AG09319 (cell line): ENCODE measurements around the gene CAPNS2.
"Not testable (repeated sequence)": the region's sequence is repeated elsewhere in the genome, so short reads cannot be mapped to it uniquely, and the experiment has no call there.

Source experiments
- DNase-seq: peaks from one replicate; pipeline ENCODE4 v3.0.0-alpha.2; 2010; ENCODE audit warnings: low read depth; ENCODE audit errors: extremely low read depth
- TF ChIP-seq, protein P1 (sequence below): IDR thresholded peaks from 2 replicates; pipeline ENCODE4 v1.5.1; 2011; ENCODE audit warnings: low read depth, mild to moderate bottlenecking, inconsistent platforms, low read length, moderate library complexity

Gene CAPNS2

DNA sequence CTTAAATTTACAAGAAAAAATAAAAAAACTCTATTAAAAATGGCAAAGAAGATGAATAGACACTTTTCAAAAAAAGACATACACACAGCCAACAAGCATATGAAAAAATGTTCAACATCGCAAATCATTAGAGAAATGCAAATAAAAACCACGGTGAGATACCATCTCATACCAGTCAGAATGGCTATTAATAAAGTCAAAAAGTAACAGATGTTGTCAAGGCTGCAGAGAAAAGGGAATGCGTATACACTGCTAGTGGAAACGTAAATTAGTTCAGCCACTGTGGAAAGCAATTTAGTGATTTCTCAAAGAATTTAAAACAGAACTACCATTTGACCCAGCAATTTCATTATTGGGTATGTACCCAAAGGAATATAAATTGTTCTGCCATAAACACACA is 31.4 kb downstream of the CAPNS2 start:
- DNase-seq: no peak
- TF ChIP-seq, protein P1, sequence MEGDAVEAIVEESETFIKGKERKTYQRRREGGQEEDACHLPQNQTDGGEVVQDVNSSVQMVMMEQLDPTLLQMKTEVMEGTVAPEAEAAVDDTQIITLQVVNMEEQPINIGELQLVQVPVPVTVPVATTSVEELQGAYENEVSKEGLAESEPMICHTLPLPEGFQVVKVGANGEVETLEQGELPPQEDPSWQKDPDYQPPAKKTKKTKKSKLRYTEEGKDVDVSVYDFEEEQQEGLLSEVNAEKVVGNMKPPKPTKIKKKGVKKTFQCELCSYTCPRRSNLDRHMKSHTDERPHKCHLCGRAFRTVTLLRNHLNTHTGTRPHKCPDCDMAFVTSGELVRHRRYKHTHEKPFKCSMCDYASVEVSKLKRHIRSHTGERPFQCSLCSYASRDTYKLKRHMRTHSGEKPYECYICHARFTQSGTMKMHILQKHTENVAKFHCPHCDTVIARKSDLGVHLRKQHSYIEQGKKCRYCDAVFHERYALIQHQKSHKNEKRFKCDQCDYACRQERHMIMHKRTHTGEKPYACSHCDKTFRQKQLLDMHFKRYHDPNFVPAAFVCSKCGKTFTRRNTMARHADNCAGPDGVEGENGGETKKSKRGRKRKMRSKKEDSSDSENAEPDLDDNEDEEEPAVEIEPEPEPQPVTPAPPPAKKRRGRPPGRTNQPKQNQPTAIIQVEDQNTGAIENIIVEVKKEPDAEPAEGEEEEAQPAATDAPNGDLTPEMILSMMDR: no peak

DNA sequence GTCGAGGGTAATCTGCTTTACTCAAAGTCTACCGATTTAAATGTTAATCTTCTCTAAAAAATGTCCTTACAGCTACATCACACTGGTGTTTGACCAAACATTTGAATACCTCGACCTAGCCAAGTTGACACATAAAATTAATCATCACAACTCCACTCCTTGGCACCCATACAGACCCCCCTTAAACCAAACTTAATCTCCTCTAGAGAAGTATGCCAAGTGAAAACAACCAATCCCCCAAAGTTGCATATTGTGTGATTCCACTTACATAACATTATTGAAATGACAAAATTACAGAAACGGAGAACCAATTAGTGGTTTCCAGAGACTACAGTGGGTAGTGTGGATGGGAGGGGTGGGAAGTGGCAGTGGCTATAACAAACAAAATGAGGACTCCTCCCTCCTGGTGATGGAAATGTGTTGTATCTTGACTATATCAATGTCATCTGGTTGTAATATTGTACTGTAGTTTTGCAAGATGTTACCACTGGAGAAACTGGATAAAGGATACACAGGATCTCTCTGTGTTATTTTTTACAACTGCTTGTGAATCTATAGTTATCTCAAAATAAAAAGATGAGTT is 39.4 kb downstream of the CAPNS2 start:
- TF ChIP-seq, protein P1: no peak
- peak; percentile 25 for DNase-seq

DNA sequence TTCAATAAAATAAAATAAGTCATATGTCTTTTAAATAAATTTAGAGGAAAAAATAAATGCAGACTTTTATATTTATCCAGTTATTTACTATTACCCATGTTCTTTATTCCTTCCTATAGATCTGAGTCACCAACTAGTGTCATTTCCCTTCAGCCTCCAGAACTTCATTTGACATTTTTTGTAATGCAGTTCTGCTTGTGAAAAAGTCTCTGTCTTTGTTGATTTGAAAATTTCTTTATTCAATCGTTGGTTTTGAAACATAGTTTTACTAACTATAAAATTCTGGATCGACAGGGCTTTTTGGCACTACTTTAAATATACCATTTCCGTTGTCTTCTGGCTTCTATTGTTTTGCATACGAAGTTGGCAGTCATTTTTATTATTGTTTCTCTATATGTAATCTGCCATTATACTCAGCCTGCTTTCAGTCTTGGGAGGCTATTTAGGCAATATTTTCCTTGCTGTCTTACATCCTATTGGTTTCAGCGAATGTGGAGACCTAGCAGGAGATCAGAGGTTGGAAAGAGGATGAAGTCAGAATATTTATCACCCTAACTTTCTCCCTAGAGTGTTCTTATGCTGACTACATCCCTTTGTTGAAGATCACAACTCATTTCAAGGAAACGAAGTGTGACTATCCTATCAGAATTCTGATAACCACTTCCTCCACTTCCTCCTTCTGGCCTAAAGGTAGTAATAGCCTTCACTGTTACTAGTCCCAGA is 47.3 kb downstream of the CAPNS2 start:
- no peak for DNase-seq
- TF ChIP-seq, protein P1: no peak

DNA sequence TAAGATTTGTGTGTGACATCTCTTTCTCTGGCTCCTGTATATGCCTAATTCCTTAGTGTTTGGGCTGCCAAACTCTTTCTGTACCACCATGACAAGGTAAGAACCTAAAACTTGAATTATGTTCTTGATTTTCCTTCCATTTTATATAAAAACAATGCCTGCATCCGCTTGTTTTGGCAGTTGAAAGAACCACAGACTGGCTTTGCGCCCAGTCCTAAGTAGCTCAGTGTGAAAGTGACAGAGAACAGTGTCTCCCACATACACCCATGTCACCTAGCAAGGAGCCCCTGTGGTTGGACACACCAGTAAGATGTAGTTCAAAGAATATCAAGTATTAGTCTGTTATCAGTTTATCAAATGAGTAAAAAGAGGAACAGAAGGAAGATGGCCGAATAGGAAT is 48.6 kb downstream of the CAPNS2 start:
- DNase-seq: no peak
- TF ChIP-seq, protein P1: no peak

GRCh38 chr16:55615670-55616069 is 49.2 kb downstream of the CAPNS2 start:
- not testable (repeated sequence) for DNase-seq
